PC-9 (cell line): ENCODE data around the gene GRM8.

Experiments
- EZH2 ChIP-seq: fragments of 200-600 bp; sonication (generic); IDR thresholded peaks from 2 replicates; pipeline ENCODE4 v1.8.0; 2017; ENCODE audit warnings: antibody characterized with exemption, low read depth
- TF ChIP-seq, protein P1 (sequence below): fragments of 200-600 bp; sonication (generic); conservative IDR thresholded peaks from 2 replicates; pipeline ENCODE4 v1.6.1; 2017; ENCODE audit warnings: mixed run types, antibody characterized with exemption, mild to moderate bottlenecking, moderate library complexity

DNA sequence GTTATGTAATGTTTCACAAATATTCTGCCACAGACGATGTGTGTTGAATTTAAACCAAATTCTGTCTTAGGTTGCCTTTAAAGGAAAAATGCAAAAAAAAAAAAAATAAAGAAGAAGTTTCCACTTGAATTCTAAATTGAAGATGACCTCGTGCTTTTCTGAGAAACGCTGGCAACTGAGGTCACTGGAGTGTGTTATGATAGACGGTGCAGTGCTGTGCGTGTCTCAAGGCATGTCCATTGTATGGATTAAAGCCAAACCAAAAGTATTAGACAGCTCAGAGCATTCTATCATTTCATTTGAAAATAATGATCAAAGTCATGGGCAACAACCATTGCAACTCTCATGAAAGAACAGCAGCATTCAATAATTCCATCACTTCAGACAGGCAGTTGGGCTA, 483.9 kb downstream of the GRM8 start:
- TF ChIP-seq, protein P1, sequence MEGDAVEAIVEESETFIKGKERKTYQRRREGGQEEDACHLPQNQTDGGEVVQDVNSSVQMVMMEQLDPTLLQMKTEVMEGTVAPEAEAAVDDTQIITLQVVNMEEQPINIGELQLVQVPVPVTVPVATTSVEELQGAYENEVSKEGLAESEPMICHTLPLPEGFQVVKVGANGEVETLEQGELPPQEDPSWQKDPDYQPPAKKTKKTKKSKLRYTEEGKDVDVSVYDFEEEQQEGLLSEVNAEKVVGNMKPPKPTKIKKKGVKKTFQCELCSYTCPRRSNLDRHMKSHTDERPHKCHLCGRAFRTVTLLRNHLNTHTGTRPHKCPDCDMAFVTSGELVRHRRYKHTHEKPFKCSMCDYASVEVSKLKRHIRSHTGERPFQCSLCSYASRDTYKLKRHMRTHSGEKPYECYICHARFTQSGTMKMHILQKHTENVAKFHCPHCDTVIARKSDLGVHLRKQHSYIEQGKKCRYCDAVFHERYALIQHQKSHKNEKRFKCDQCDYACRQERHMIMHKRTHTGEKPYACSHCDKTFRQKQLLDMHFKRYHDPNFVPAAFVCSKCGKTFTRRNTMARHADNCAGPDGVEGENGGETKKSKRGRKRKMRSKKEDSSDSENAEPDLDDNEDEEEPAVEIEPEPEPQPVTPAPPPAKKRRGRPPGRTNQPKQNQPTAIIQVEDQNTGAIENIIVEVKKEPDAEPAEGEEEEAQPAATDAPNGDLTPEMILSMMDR = no peak
- TF ChIP-seq EZH2 = no peak
